Nephron progenitor cell (in vitro differentiated cells): Measurements from ENCODE around the gene NPW.
"Not testable (repeated sequence)": the region's sequence is repeated elsewhere in the genome, so short reads cannot be mapped to it uniquely, and the experiment has no call there.

Experiments
- DNase-seq: peaks from one replicate; pipeline ENCODE4 v3.0.0; 2021
- H3K27ac Mint-ChIP-seq: 2 replicates; pipeline ENCODE4 v1.8.0; 2021; ENCODE audit warnings: mild to moderate bottlenecking, moderate library complexity, mixed read lengths
- H3K27me3 Mint-ChIP-seq: 2 replicates; pipeline ENCODE4 v1.8.0; 2021; ENCODE audit warnings: mild to moderate bottlenecking, low read depth, mixed read lengths; ENCODE audit not compliant: poor library complexity
- H3K36me3 Mint-ChIP-seq: 2 replicates; pipeline ENCODE4 v1.8.0; 2021; ENCODE audit warnings: low read depth, mixed read lengths
- H3K4me1 Mint-ChIP-seq: 2 replicates; pipeline ENCODE4 v1.8.0; 2021; ENCODE audit warnings: mixed read lengths
- H3K4me3 Mint-ChIP-seq: 2 replicates; pipeline ENCODE4 v1.8.0; 2021; ENCODE audit warnings: mild to moderate bottlenecking, moderate library complexity, mixed read lengths
- H3K9me3 Mint-ChIP-seq: 2 replicates; pipeline ENCODE4 v1.8.0; 2021; ENCODE audit warnings: mild to moderate bottlenecking, moderate library complexity, mixed read lengths
- CTCF ChIP-seq: fragments of 200-600 bp; sonication (generic); IDR thresholded peaks from 2 replicates; pipeline ENCODE4 v1.5.0; 2021; ENCODE audit warnings: antibody characterized with exemption

NPW gene

DNA sequence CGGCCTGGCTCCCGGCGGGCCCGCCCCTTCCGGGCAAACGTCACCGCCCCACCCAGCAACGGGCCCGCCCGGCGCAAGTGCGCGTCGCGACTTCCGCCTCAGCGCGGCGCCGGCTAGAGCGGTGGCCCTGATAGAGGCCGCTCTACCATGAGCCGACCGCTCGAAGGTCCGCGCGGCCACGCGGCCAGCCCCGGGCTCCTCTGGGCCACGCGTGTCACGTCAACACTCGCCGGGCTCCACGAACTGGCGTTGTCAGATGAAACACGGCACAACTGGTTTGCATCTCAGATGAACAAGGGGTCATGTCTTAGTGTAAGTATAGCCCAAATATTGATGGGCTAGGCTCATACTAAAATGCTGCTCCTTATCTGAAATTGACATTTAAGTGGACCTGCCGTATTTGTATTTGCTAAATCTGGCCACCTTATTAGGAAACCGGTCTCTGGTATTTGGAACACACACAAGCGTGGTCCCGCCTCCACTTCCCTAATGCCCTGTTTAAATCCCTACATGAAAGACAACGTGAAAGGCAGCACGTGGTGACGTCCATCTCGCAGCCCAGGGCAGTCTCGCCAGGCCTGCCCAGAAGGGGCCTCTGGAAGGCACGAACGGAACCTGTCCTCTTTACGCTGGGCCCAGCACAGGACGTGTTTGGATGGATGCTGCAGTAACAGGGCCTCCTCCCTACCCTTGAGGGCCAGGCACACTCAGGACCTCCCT, 9.6 kb upstream of the NPW start, which contains the start of gene ZNF598:
TSS of gene ZNF598 (minus strand) at position 31 of the 720 bp plus-strand sequence.
- peaks cover 44% of the 10 kb centered on the region for H3K4me1 Mint-ChIP-seq
- H3K27me3 Mint-ChIP-seq = no peaks in the 10 kb centered on the region
- H3K27ac Mint-ChIP-seq = peak within 1 kb of the TSS; percentile 75
- no peaks in the 10 kb centered on the region for H3K36me3 Mint-ChIP-seq
- DNase-seq = peak; percentile 86
- no peak for TF ChIP-seq CTCF
- peak within 1 kb of the TSS; percentile 85 for H3K4me3 Mint-ChIP-seq
- H3K9me3 Mint-ChIP-seq = no peaks in the 10 kb centered on the region

DNA sequence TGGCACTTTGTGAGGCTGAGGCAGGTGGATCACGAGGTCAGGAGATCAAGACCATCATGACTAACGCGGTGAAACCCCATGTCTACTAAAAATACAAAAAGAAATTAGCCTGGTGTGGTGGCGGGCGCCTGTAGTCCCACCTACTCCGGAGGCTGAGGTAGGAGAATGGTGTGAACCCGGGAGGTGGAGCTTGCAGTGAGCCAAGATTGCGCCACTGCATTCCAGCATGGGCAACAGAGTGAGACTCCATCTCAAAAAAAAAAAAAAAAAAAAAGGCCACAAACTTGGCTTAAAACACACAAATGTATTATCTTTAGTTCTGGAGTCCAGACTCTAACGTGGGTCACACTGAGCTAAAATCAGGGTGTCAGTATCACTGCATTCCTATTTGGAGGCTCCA, 7.9 kb upstream of the NPW start:
- H3K9me3 Mint-ChIP-seq, DNase-seq, H3K27ac Mint-ChIP-seq, H3K36me3 Mint-ChIP-seq, H3K4me3 Mint-ChIP-seq, H3K27me3 Mint-ChIP-seq: not testable (repeated sequence)
- H3K4me1 Mint-ChIP-seq = peaks cover 37% of the 10 kb centered on the region

DNA sequence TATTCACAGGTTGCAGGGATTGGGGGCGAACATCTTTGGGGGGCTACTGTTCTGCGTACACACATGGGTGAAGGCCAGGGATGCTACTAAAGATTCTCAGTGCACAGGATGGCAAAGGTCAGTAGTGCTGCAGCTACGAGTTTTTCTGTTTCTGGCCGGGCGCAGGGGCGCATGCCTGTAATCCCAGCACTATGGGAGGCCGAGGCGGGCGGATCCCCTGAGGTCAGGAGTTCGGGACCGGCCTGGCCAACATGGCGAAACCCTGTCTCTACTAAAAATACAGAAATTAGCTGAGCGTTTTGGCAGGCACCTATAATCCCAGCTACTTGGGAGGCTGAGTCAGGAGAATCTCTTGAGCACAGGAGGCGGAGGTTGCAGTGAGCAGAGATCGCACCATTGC, 6.1 kb upstream of the NPW start:
- Mint-ChIP-seq H3K27me3 (peaks cover 6% of the 10 kb centered on the region), H3K9me3 (no peaks in the 10 kb centered on the region), H3K4me3 (no peak overlapping the region), H3K4me1 (peaks cover 22% of the 10 kb centered on the region), H3K36me3 (no peaks in the 10 kb centered on the region), H3K27ac (no peak overlapping the region)
- no peak for DNase-seq
- TF ChIP-seq CTCF = no peak

- Mint-ChIP-seq H3K36me3 (no peaks in the 10 kb centered on the region), H3K4me3 (no peak overlapping the region), H3K27me3 (peaks cover 17% of the 10 kb centered on the region), H3K4me1 (peaks cover 12% of the 10 kb centered on the region), H3K9me3 (no peaks in the 10 kb centered on the region), H3K27ac (no peak overlapping the region)
- DNase-seq = no peak
- no peak for TF ChIP-seq CTCF
These were observed 4.3 kb upstream of the NPW start for GRCh38 chr16:2015117-2015946.

DNA sequence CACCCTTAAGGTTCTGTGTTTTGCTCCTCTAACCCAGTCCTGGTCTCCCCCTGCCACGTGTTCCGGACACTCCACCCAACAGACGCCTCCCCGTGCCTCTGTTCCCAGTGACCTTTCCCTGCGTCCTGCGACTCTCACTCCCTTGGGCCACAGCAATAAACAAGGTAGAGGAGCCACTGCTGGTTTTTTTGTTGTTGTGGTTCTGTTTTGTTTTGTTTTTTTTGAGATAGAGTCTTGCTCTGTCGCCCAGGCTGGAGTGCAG, 3.7 kb upstream of the NPW start:
- Mint-ChIP-seq H3K9me3 (no peaks in the 10 kb centered on the region), H3K4me1 (peaks cover 9% of the 10 kb centered on the region), H3K27ac (no peak overlapping the region), H3K4me3 (no peak overlapping the region), H3K36me3 (no peaks in the 10 kb centered on the region), H3K27me3 (peaks cover 22% of the 10 kb centered on the region)
- no peak for TF ChIP-seq CTCF
- DNase-seq = no peak

DNA sequence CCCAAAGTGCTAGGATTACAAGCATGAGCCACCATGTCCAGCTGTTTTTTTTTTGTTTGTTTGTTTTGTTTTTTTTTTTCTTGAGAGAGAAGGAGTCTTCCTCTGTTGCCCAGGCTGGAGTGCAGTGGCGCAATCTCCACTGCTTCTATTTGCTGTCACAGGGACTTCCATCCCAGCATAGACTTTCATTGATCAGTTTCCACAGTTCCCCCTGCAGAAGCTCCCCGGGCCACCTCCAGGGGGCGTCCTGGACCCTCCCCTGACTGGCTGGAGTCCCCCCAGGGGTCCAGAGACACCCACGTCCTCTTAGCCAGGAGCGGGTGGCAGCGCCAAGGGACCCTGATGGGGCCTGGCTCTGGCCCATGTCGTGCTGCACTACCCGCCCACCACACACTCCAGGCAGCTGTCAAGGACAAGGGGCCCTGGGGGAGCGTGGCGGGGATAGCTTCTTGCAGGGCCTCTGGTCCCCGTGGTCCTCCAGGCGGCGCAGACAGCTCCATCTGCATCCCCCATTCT, 3.1 kb upstream of the NPW start:
- H3K27me3 Mint-ChIP-seq = peaks cover 28% of the 10 kb centered on the region
- no peaks in the 10 kb centered on the region for H3K36me3 Mint-ChIP-seq
- no peaks in the 10 kb centered on the region for H3K9me3 Mint-ChIP-seq
- no peak overlapping the region for H3K27ac Mint-ChIP-seq
- H3K4me3 Mint-ChIP-seq = no peak overlapping the region
- peak; percentile 49 for DNase-seq
- TF ChIP-seq CTCF = peak; percentile 49
- H3K4me1 Mint-ChIP-seq = peaks cover 9% of the 10 kb centered on the region
